Kidney epithelial cell (primary cell): Measurements from ENCODE around the gene SPAG7. TPM values are rescaled to one million over a fixed set of nuclear protein-coding genes. Genes with fewer than 3 reads are reported as not detected.
"Not testable (repeated sequence)": the region's sequence is repeated elsewhere in the genome, so short reads cannot be mapped to it uniquely, and the experiment has no call there.

ENCODE experiments used
- DNase-seq: peaks from one replicate; pipeline ENCODE4 v3.0.0-alpha.2; 2010; ENCODE audit warnings: low read depth
- H3K27me3 ChIP-seq: 2 replicates; pipeline ENCODE4 v1.6.0; 2011; ENCODE audit warnings: low read length; ENCODE audit not compliant: control insufficient read depth, insufficient read depth
- H3K36me3 ChIP-seq: 2 replicates; pipeline ENCODE4 v1.5.1; 2011; ENCODE audit warnings: low read length; ENCODE audit not compliant: control insufficient read depth, insufficient read depth
- H3K4me3 ChIP-seq: 2 replicates; pipeline ENCODE4 v1.5.1; 2011; ENCODE audit warnings: low read depth, mild to moderate bottlenecking, control low read depth, low read length
- CTCF ChIP-seq: IDR thresholded peaks from 2 replicates; pipeline ENCODE4 v1.5.1; 2011; ENCODE audit warnings: mild to moderate bottlenecking, moderate library complexity, low read length, control low read depth, inconsistent platforms; ENCODE audit not compliant: insufficient read depth, poor library complexity, severe bottlenecking
- total RNA-seq: library from RNA; depleted of rRNA; stranded (reverse); fragments of >200 nt; gene quantifications from 2 replicates; pipeline ENCODE4 v1.2.3, GENCODE V29; 2015

The SPAG7 gene
- total RNA-seq, 1 donor from 2014 or later, result 88.7 TPM

- no peaks in the 10 kb centered on the region for H3K27me3 ChIP-seq
- H3K4me3 ChIP-seq, result no peak overlapping the region
- no peaks in the 10 kb centered on the region for H3K36me3 ChIP-seq
- no peak for DNase-seq
- TF ChIP-seq CTCF, result no peak
These were observed 46.3 kb downstream of the SPAG7 start for GRCh38 chr17:4921320-4921719.

- Histone ChIP-seq H3K36me3 (no peaks in the 10 kb centered on the region), H3K27me3 (no peaks in the 10 kb centered on the region), H3K4me3 (no peak overlapping the region)
- no peak for TF ChIP-seq CTCF
- no peak for DNase-seq
These were observed 47.1 kb downstream of the SPAG7 start for GRCh38 chr17:4920351-4921048.

GRCh38 chr17:4919511-4920047 is 48.0 kb downstream of the SPAG7 start:
- Histone ChIP-seq H3K27me3 (no peaks in the 10 kb centered on the region), H3K4me3 (no peak overlapping the region), H3K36me3 (no peaks in the 10 kb centered on the region)
- DNase-seq, result no peak
- TF ChIP-seq CTCF, result no peak

- not testable (repeated sequence) for H3K36me3 ChIP-seq, H3K27me3 ChIP-seq, DNase-seq, H3K4me3 ChIP-seq
These were observed 53.1 kb downstream of the SPAG7 start for GRCh38 chr17:4914551-4914950.

- DNase-seq, result no peak
- no peak overlapping the region for H3K4me3 ChIP-seq
- H3K36me3 ChIP-seq, result no peaks in the 10 kb centered on the region
- TF ChIP-seq CTCF, result no peak
- no peaks in the 10 kb centered on the region for H3K27me3 ChIP-seq
These were observed 53.6 kb downstream of the SPAG7 start for GRCh38 chr17:4913994-4914393.

Other genes starting within 250 kb of the SPAG7 start
- gene MED11, start 236.4 kb downstream of the SPAG7 start, total RNA-seq, result 19.1 and 23.6 TPM in 2 replicates
- 1.4 and 2.9 TPM in 2 replicates for gene ZMYND15, start 228.0 kb downstream of the SPAG7 start, total RNA-seq
- 96.1 and 106 TPM in 2 replicates for gene CXCL16, start 227.9 kb downstream of the SPAG7 start, total RNA-seq
- gene TM4SF5, start 195.9 kb downstream of the SPAG7 start, total RNA-seq, result not detected in 2 replicates
- gene VMO1, start 181.5 kb downstream of the SPAG7 start, total RNA-seq, result not detected in 2 replicates
- not detected in 2 replicates for gene GLTPD2, start 178.9 kb downstream of the SPAG7 start, total RNA-seq
- gene PSMB6, start 171.7 kb downstream of the SPAG7 start, total RNA-seq, result 208 and 257 TPM in 2 replicates
- 17.4 and 28.6 TPM in 2 replicates for gene PLD2, start 160.7 kb downstream of the SPAG7 start, total RNA-seq
- gene MINK1, start 134.5 kb downstream of the SPAG7 start, total RNA-seq, result 36.1 and 38.3 TPM in 2 replicates
- 2.3 and 4.4 TPM in 2 replicates for gene C17orf107, start 68.3 kb downstream of the SPAG7 start, total RNA-seq
- 2.0 and 2.7 TPM in 2 replicates for gene CHRNE, start 64.7 kb downstream of the SPAG7 start, total RNA-seq
- gene GP1BA, start 35.5 kb downstream of the SPAG7 start, total RNA-seq, result not detected in 2 replicates
- gene SLC25A11, start 27.8 kb downstream of the SPAG7 start, total RNA-seq, result 37.2 and 44.7 TPM in 2 replicates
- 44.1 and 66.0 TPM in 2 replicates for gene RNF167, start 27.5 kb downstream of the SPAG7 start, total RNA-seq
- gene PFN1, start 19.3 kb downstream of the SPAG7 start, total RNA-seq, result 1,484 and 2,015 TPM in 2 replicates
- 3.5 and 5.8 TPM in 2 replicates for gene ENO3, start 16.7 kb downstream of the SPAG7 start, total RNA-seq
- 47.7 and 50.7 TPM in 2 replicates for gene CAMTA2, start 19.9 kb upstream of the SPAG7 start, total RNA-seq
- gene INCA1, start 29.7 kb upstream of the SPAG7 start, total RNA-seq, result 0.41 and 2.2 TPM in 2 replicates
- gene KIF1C, start 30.1 kb upstream of the SPAG7 start, total RNA-seq, result 87.1 and 97.6 TPM in 2 replicates
- 0.17 and 0.62 TPM in 2 replicates for gene SLC52A1, start 67.6 kb upstream of the SPAG7 start, total RNA-seq
- gene ZFP3, start 110.7 kb upstream of the SPAG7 start, total RNA-seq, result 4.4 and 4.8 TPM in 2 replicates
- 19.6 and 23.9 TPM in 2 replicates for gene ZNF232, start 144.1 kb upstream of the SPAG7 start, total RNA-seq
- 0.92 and 1.0 TPM in 2 replicates for gene USP6, start 148.2 kb upstream of the SPAG7 start, total RNA-seq
- 9.4 and 10.5 TPM in 2 replicates for gene ZNF594, start 224.1 kb upstream of the SPAG7 start, total RNA-seq